H1 (cell line): ENCODE data around the gene RADIL. TPM values are rescaled to one million over a fixed set of nuclear protein-coding genes. Genes with fewer than 3 reads are reported as not detected.

Experiments used
- CTCF ChIA-PET: fragments of 300-600 bp; sonication (Branson Sonifier 250); formaldehyde crosslinking; loops from one replicate; lab custom pipeline; 2021; ENCODE audit not compliant: partially characterized antibody; lab: Charles Lee
- POLR2A ChIA-PET: fragments of 300-600 bp; sonication (Branson Sonifier 250); formaldehyde crosslinking; loops from one replicate; lab custom pipeline; 2021; ENCODE audit warnings: inconsistent platforms; ENCODE audit not compliant: partially characterized antibody; lab: Charles Lee
- DNase-seq, 2 experiments: peaks; one replicate each; pipeline versions ENCODE4 v3.0.0 to v3.0.0-alpha.2; 2010 to 2022; ENCODE audit warnings: low spot score in 2 of 2, low read depth in 1 of 2, mixed read lengths in 1 of 2
- FAIRE-seq: peaks from 2 replicates; lab custom pipeline; 2011; peaks lifted over from hg19 to GRCh38; lab: Jason Lieb, UNC
- H2AFZ ChIP-seq: 2 replicates; pipeline ENCODE4 v1.8.1; 2012; ENCODE audit warnings: low read length, inconsistent platforms
- H2AK5ac ChIP-seq: 2 replicates; pipeline ENCODE4 v1.6.1; 2013; ENCODE audit warnings: low read depth, low read length
- H2BK120ac ChIP-seq: replicated peaks from 2 replicates; pipeline ENCODE3; 2013; ENCODE audit warnings: low read depth, low read length, inconsistent platforms
- H2BK12ac ChIP-seq: 2 replicates; pipeline ENCODE4 v1.6.1; 2013; ENCODE audit warnings: low read depth, low read length
- H2BK15ac ChIP-seq: 2 replicates; pipeline ENCODE4 v1.6.1; 2013; ENCODE audit warnings: low read length
- H2BK20ac ChIP-seq: 2 replicates; pipeline ENCODE4 v1.6.1; 2013; ENCODE audit warnings: low read length
- H2BK5ac ChIP-seq: 2 replicates; pipeline ENCODE4 v1.6.1; 2013; ENCODE audit warnings: low read depth, low read length
- H3K14ac ChIP-seq: 2 replicates; pipeline ENCODE4 v1.6.1; 2013; ENCODE audit warnings: inconsistent platforms; ENCODE audit not compliant: insufficient read length
- H3K18ac ChIP-seq: 2 replicates; pipeline ENCODE4 v1.6.1; 2013; ENCODE audit warnings: low read length; ENCODE audit errors: extremely low read depth
- H3K23ac ChIP-seq: 2 replicates; pipeline ENCODE4 v1.6.1; 2013; ENCODE audit warnings: inconsistent platforms; ENCODE audit not compliant: insufficient read length
- H3K23me2 ChIP-seq: 2 replicates; pipeline ENCODE4 v1.6.1; 2013; ENCODE audit warnings: low read depth, low read length
- H3K27ac ChIP-seq: 2 replicates; pipeline ENCODE4 v1.6.1; 2011; ENCODE audit warnings: low read depth, low read length, inconsistent platforms
- H3K27me3 ChIP-seq, 4 experiments: replicated peaks in 1 of 4; 1 replicate in 1 of 4; 2 replicates in 3 of 4; pipeline versions ENCODE4 v1.6.1 to v1.8.1; 2011 to 2013; ENCODE audit warnings: low read length in 3 of 4, mild to moderate bottlenecking in 3 of 4, inconsistent platforms in 2 of 4, mixed read lengths in 2 of 4, moderate library complexity in 1 of 4; ENCODE audit not compliant: control insufficient read depth in 3 of 4, insufficient read depth in 3 of 4; ENCODE audit errors: extremely low read depth in 1 of 4
- H3K36me3 ChIP-seq, 4 experiments: 2 replicates each; pipeline versions ENCODE4 v1.6.1 to v1.8.1; 2011 to 2013; ENCODE audit warnings: mild to moderate bottlenecking in 4 of 4, low read length in 3 of 4, moderate library complexity in 2 of 4, control low read depth in 1 of 4, inconsistent platforms in 1 of 4; ENCODE audit not compliant: insufficient read depth in 4 of 4, control insufficient read depth in 2 of 4
- H3K4ac ChIP-seq: replicated peaks from 2 replicates; pipeline ENCODE3; 2013; ENCODE audit warnings: low read length, low read depth, mixed read lengths, inconsistent platforms; ENCODE audit not compliant: insufficient read length
- H3K4me1 ChIP-seq, 4 experiments: replicated peaks in 1 of 4; 1 replicate in 1 of 4; 2 replicates in 3 of 4; pipeline versions ENCODE4 v1.6.1 to v1.8.1; 2011 to 2013; ENCODE audit warnings: low read length in 3 of 4, inconsistent platforms in 2 of 4, mixed read lengths in 1 of 4; ENCODE audit not compliant: insufficient read depth in 4 of 4, control insufficient read depth in 3 of 4
- H3K4me2 ChIP-seq, 2 experiments: 2 replicates each; pipeline versions ENCODE4 v1.6.1 to v1.8.1; 2011 to 2013; ENCODE audit warnings: low read depth in 2 of 2, low read length in 2 of 2, control low read depth in 1 of 2, inconsistent platforms in 1 of 2, mild to moderate bottlenecking in 1 of 2; ENCODE audit not compliant: insufficient read depth in 1 of 2
- H3K4me3 ChIP-seq, 4 experiments: fragments of 200-600, 300-600 bp in 1 of 4; sonication (generic), shearing (Covaris generic), sonication (Bioruptor Twin) in 1 of 4; 2 replicates each; pipeline versions ENCODE4 v1.5.1 to v1.8.1; 2011 to 2016; ENCODE audit warnings: low read length in 4 of 4, low read depth in 3 of 4, control low read depth in 2 of 4, inconsistent platforms in 2 of 4, mild to moderate bottlenecking in 2 of 4, mixed read lengths in 1 of 4, moderate library complexity in 1 of 4; ENCODE audit not compliant: insufficient read depth in 2 of 4; ENCODE audit errors: extremely low read depth in 1 of 4
- H3K56ac ChIP-seq: replicated peaks from 2 replicates; pipeline ENCODE3; 2013; ENCODE audit warnings: low read depth, mild to moderate bottlenecking, mixed read lengths, low read length, inconsistent platforms; ENCODE audit not compliant: insufficient read length
- H3K79me1 ChIP-seq: 2 replicates; pipeline ENCODE4 v1.6.1; 2013; ENCODE audit warnings: low read depth, low read length, control low read depth
- H3K79me2 ChIP-seq, 2 experiments: 2 replicates each; pipeline versions ENCODE4 v1.6.1 to v1.8.1; 2012 to 2013; ENCODE audit warnings: low read length in 2 of 2, mild to moderate bottlenecking in 2 of 2, inconsistent platforms in 1 of 2; ENCODE audit not compliant: insufficient read depth in 2 of 2, control insufficient read depth in 1 of 2
- H3K9ac ChIP-seq, 4 experiments: replicated peaks in 1 of 4; 1 replicate in 1 of 4; 2 replicates in 3 of 4; pipeline versions ENCODE4 v1.6.1 to v1.8.1; 2011 to 2013; ENCODE audit warnings: low read depth in 3 of 4, low read length in 3 of 4, control low read depth in 2 of 4, mild to moderate bottlenecking in 2 of 4, moderate library complexity in 2 of 4, inconsistent platforms in 1 of 4; ENCODE audit errors: extremely low read depth in 1 of 4
- H3K9me3 ChIP-seq, 2 experiments: 2 replicates each; pipeline versions ENCODE4 v1.6.1 to v1.8.1; 2012 to 2013; ENCODE audit warnings: mild to moderate bottlenecking in 2 of 2, moderate library complexity in 2 of 2, control low read depth in 1 of 2, inconsistent platforms in 1 of 2, low read depth in 1 of 2, low read length in 1 of 2, mixed read lengths in 1 of 2; ENCODE audit not compliant: insufficient read depth in 2 of 2
- H4K20me1 ChIP-seq, 2 experiments: replicated peaks in 1 of 2; 2 replicates each; pipeline versions ENCODE3 to v1.8.1; 2011 to 2013; ENCODE audit warnings: inconsistent platforms in 2 of 2, low read length in 2 of 2, mild to moderate bottlenecking in 1 of 2; ENCODE audit not compliant: insufficient read depth in 2 of 2, control insufficient read depth in 1 of 2
- H4K5ac ChIP-seq: 2 replicates; pipeline ENCODE4 v1.6.1; 2013; ENCODE audit warnings: low read length, low read depth, mixed read lengths, inconsistent platforms; ENCODE audit not compliant: insufficient read length
- H4K8ac ChIP-seq: 2 replicates; pipeline ENCODE4 v1.8.0; 2013; ENCODE audit warnings: mild to moderate bottlenecking, moderate library complexity, low read length, inconsistent platforms; ENCODE audit not compliant: insufficient read depth; ENCODE audit errors: extremely low read depth
- H4K91ac ChIP-seq: replicated peaks from 2 replicates; pipeline ENCODE3; 2013; ENCODE audit warnings: low read length, mixed read lengths, inconsistent platforms; ENCODE audit not compliant: insufficient read length
- CREB1 ChIP-seq: IDR thresholded peaks from 2 replicates; pipeline ENCODE4 v1.6.1; 2012; ENCODE audit warnings: inconsistent platforms
- EGR1 ChIP-seq: IDR thresholded peaks from 2 replicates; pipeline ENCODE4 v1.6.1; 2011; ENCODE audit warnings: low read depth, low read length, borderline replicate concordance
- FOSL1 ChIP-seq: IDR thresholded peaks from 2 replicates; pipeline ENCODE4 v1.6.1; 2011; ENCODE audit warnings: mild to moderate bottlenecking, low read depth, low read length, moderate library complexity; ENCODE audit not compliant: insufficient read depth
- KDM1A ChIP-seq: fragments of 200-600, 300-600 bp; sonication (generic); IDR thresholded peaks from 2 replicates; pipeline ENCODE4 v1.7.1; 2016; ENCODE audit warnings: mild to moderate bottlenecking, low read length, borderline replicate concordance
- MAFK ChIP-seq: IDR thresholded peaks from 2 replicates; pipeline ENCODE4 v1.6.1; 2012; ENCODE audit warnings: low read depth, mild to moderate bottlenecking, improper control_type of control experiment, low read length
- RXRA ChIP-seq: IDR thresholded peaks from 2 replicates; pipeline ENCODE4 v1.6.1; 2011; ENCODE audit warnings: low read depth, mild to moderate bottlenecking, low read length, moderate library complexity; ENCODE audit not compliant: insufficient read depth
- SIRT6 ChIP-seq: IDR thresholded peaks from one replicate; pipeline ENCODE4 v1.7.1; 2012; ENCODE audit warnings: low read length, inconsistent platforms
- USF2 ChIP-seq: IDR thresholded peaks from 2 replicates; pipeline ENCODE4 v1.6.1; 2011; ENCODE audit warnings: low read length, improper control_type of control experiment
- WGBS, 2 experiments: shearing (Covaris generic) in 1 of 2; methylation state at CpG; one replicate each; pipeline versions ENCODE4 v1.1.6 to v1.1.7; 2013 to 2015; ENCODE audit warnings: low lambda C conversion rate in 2 of 2, mixed read lengths in 2 of 2, inconsistent platforms in 1 of 2, low coverage in 1 of 2, missing lambda C conversion rate in 1 of 2; ENCODE audit not compliant: insufficient replicate concordance in 2 of 2, insufficient coverage in 1 of 2, insufficient read length in 1 of 2; ENCODE audit errors: extremely low coverage in 1 of 2, missing lambda C conversion rate in 1 of 2; 5-methylcytosine and 5-hydroxymethylcytosine counted together
- polyA plus RNA-seq, 7 experiments: library from polyadenylated mRNA; depleted of rRNA in 3 of 7; stranded (reverse) in 5 of 7; unstranded in 2 of 7; fragments of >200 nt in 5 of 7; fragments of 200-250 nt in 2 of 7; gene quantifications; 1 replicate in 5 of 7; 2 replicates in 1 of 7; 4 replicates in 1 of 7; pipeline versions ENCODE4 v1.2.1 to v1.2.3, GENCODE V29; 2011 to 2013; ENCODE audit warnings: missing spikeins in 2 of 7, mixed read lengths in 2 of 7
- total RNA-seq: library from RNA; stranded (reverse); fragmentation: NEBNext Ultra II Directional; extraction: Animal tissue kit (Norgen Biotek cat#: 25700); gene quantifications from 2 replicates; pipeline ENCODE4 v1.2.1, GENCODE V29; 2021

Gene RADIL
- total and polyA plus RNA-seq, 2 of the 8 experiments (the other 6 are each of a cell fraction or from before 2014, with no cell fraction given): 5.0 to 5.4 TPM

GRCh38 chr7:4801839-4802231, 81.7 kb downstream of the RADIL start:
- Histone ChIP-seq H3K18ac (no peak overlapping the region), H4K20me1 (no peaks in the 10 kb centered on the region), H3K36me3 (no peaks in the 10 kb centered on the region), H3K9me3 (no peaks in the 10 kb centered on the region), H3K4me1 (peaks cover 0 to 7% (median 0%) of the 10 kb centered on the region in 4 experiments; a peak in 1 of 7 replicates), H2BK120ac (no peak overlapping the region), H3K79me2 (no peaks in the 10 kb centered on the region), H4K8ac (no peak overlapping the region), H3K56ac (no peak overlapping the region), H4K91ac (no peak overlapping the region), H3K14ac (no peak overlapping the region), H3K4me2 (no peak overlapping the region), H3K4me3 (no peak overlapping the region), H2BK5ac (no peak overlapping the region), H3K23me2 (no peaks in the 10 kb centered on the region), H3K27me3 (no peaks in the 10 kb centered on the region), H2AFZ (no peak overlapping the region), H2AK5ac (no peak overlapping the region), H4K5ac (no peak overlapping the region), H3K79me1 (no peaks in the 10 kb centered on the region), H2BK15ac (no peak overlapping the region), H3K4ac (no peak overlapping the region), H3K27ac (no peak overlapping the region), H2BK12ac (no peak overlapping the region), H3K23ac (no peak overlapping the region), H3K9ac (no peak overlapping the region), H2BK20ac (no peak overlapping the region)
- no peak for FAIRE-seq
- POLR2A ChIA-PET: interaction anchor here (0.8 to 1.8 kb wide), 2 partner anchors 9 to 313 kb away, joined by 3 to 7 read pairs; no protein-coding TSS in a partner anchor
- TF ChIP-seq CREB1 (no peak), MAFK (no peak), EGR1 (no peak), FOSL1 (no peak), KDM1A (no peak), RXRA (no peak), USF2 (no peak), SIRT6 (no peak)
- CTCF ChIA-PET: interaction anchor here (0.5 to 8.0 kb wide), 6 partner anchors 10 to 1646 kb away, joined by 3 to 65 read pairs (median 6); no protein-coding TSS in a partner anchor
- 94% methylated on average over 6 of the region's 18 CpGs; no CpG with 5 or more reads in 1 of the 2 experiments for WGBS, 2 experiments
- no peak for DNase-seq
